AML-193 (cell line): ENCODE data around the gene C1orf94.
"Not testable (repeated sequence)": the region's sequence is repeated elsewhere in the genome, so short reads cannot be mapped to it uniquely, and the experiment has no call there.

Source experiments
- DNase-seq, 2 experiments: peaks; one replicate each; lab custom pipeline; 2025; lab: John Stamatoyannopoulos, UW

Gene C1orf94

GRCh38 chr1:34164771-34165391 lies 11.8 kb upstream of the C1orf94 start, which contains the start of gene CSMD2:
TSS of gene CSMD2 (minus strand) at chr1:34165230. CDS start at chr1:34165097, 133 bp downstream.
- DNase-seq, result no peak

GRCh38 chr1:34165422-34165921 lies 11.2 kb upstream of the C1orf94 start:
- DNase-seq, result no peak

GRCh38 chr1:34166191-34166624 lies 10.5 kb upstream of the C1orf94 start:
- DNase-seq, result no peak

- DNase-seq, result no peak
These were observed 9.9 kb upstream of the C1orf94 start for GRCh38 chr1:34166625-34167361.

GRCh38 chr1:34167389-34167788 lies 9.3 kb upstream of the C1orf94 start:
- DNase-seq, result no peak

- DNase-seq, result no peak
These were observed 963 bp upstream of the C1orf94 start for GRCh38 chr1:34175744-34176143.

GRCh38 chr1:34178072-34178471 lies 1.4 kb downstream of the C1orf94 start:
- no peak for DNase-seq

GRCh38 chr1:34183381-34183780 lies 6.7 kb downstream of the C1orf94 start:
- not testable (repeated sequence) for DNase-seq

- DNase-seq, result no peak
These were observed 10.2 kb downstream of the C1orf94 start for GRCh38 chr1:34186741-34187494.

- DNase-seq, result no peak
These were observed 11.7 kb downstream of the C1orf94 start for GRCh38 chr1:34188418-34188817.

GRCh38 chr1:34188985-34189384 lies 12.3 kb downstream of the C1orf94 start:
- no peak for DNase-seq

GRCh38 chr1:34190692-34191091 lies 14.0 kb downstream of the C1orf94 start:
- no peak for DNase-seq

GRCh38 chr1:34192621-34193020 lies 15.9 kb downstream of the C1orf94 start:
- DNase-seq, result no peak

GRCh38 chr1:34199927-34200326 lies 23.2 kb downstream of the C1orf94 start:
- DNase-seq, result no peak

GRCh38 chr1:34212673-34213072 lies 36.0 kb downstream of the C1orf94 start:
- DNase-seq, result no peak

GRCh38 chr1:34213956-34214355 lies 37.2 kb downstream of the C1orf94 start:
- DNase-seq, result no peak

GRCh38 chr1:34231441-34231840 lies 54.7 kb downstream of the C1orf94 start:
- DNase-seq, result no peak

GRCh38 chr1:34235594-34235993 lies 58.9 kb downstream of the C1orf94 start:
- DNase-seq, result no peak

- DNase-seq, result no peak
These were observed 59.4 kb downstream of the C1orf94 start for GRCh38 chr1:34236089-34236488.

GRCh38 chr1:34237151-34237815 lies 60.6 kb downstream of the C1orf94 start:
- no peak for DNase-seq

GRCh38 chr1:34245967-34246366 lies 69.3 kb downstream of the C1orf94 start:
- no peak for DNase-seq

- DNase-seq, result no peak
These were observed 73.6 kb downstream of the C1orf94 start for GRCh38 chr1:34250342-34250741.
